Measurements from ENCODE around the gene NELL2. TPM values are rescaled to one million over a fixed set of nuclear protein-coding genes. Genes with fewer than 3 reads are reported as not detected.

NELL2 gene
- total and polyA plus RNA-seq, 7 donors = 0.17 to 1.8 (median 0.30) TPM; not detected in 3

- 47 to 72% (median 57%) methylated on average over 3 of the region's 3 CpGs for WGBS, 3 donors
- DNase-seq = no peak
- no peak for TF ChIP-seq CTCF (IDR thresholded peaks at IDR 0.05)
- H3K27me3 ChIP-seq (ENCODE audit: insufficient read depth in 3 of 3, low read length in 2 of 3) = no peaks in the 10 kb centered on the region
- H3K9me3 ChIP-seq = no peaks in the 10 kb centered on the region
- peak in 2 of 4 donors; percentile 69 to 70 for ATAC-seq
- H3K27ac ChIP-seq = no peak overlapping the region
- H3K36me3 ChIP-seq (ENCODE audit: insufficient read depth in 1 of 2, low read depth in 1 of 2) = no peaks in the 10 kb centered on the region
- H3K4me1 ChIP-seq = no peaks in the 10 kb centered on the region
- intact Hi-C loops (cut with DNase I) = no loop called here
- H3K4me3 ChIP-seq = no peak overlapping the region
Observed at GRCh38 chr12:44573723-44574122, 302.4 kb downstream of the NELL2 start.

GRCh38 chr12:44571006-44571550 is 305.0 kb downstream of the NELL2 start:
- 77% methylated on average over 2 of the region's 2 CpGs for WGBS, 3 donors
- ATAC-seq (no peak), DNase-seq (no peak)
- TF ChIP-seq CTCF (IDR thresholded peaks at IDR 0.05) = no peak
- Histone ChIP-seq H3K4me3 (no peak overlapping the region), H3K9me3 (no peaks in the 10 kb centered on the region), H3K27me3 (ENCODE audit: insufficient read depth in 3 of 3, low read length in 2 of 3) (no peaks in the 10 kb centered on the region), H3K27ac (no peak overlapping the region), H3K4me1 (no peaks in the 10 kb centered on the region), H3K36me3 (ENCODE audit: insufficient read depth in 1 of 2, low read depth in 1 of 2) (no peaks in the 10 kb centered on the region)
- intact Hi-C loops (cut with DNase I) = no loop called here

DNA sequence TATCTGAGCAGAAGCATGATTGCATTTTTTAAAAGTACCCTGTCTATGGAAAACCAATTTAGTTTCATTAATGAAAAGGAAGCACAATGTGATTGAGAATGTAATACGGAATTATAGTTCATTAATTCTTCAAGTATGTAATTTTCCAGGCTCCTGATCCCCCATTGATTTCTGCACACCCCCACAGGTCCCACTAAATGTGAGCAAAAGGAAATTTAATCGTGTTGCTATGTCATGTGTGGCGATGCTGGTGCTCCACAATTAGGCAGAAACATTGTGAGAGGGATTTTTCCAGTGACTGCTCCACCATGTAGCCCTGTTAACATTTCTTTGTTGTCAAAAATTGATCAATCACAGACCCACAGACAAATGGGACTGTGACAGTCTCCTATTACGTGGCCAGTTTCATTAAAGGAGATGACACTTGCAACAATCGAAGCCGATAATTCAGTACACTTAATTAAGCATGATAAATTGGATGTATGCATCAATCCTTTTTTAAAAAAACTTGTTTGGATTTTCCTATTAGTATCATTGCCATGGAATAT is 306.0 kb downstream of the NELL2 start:
- ATAC-seq (no peak), DNase-seq (no peak)
- Histone ChIP-seq H3K9me3 (no peaks in the 10 kb centered on the region), H3K4me1 (no peaks in the 10 kb centered on the region), H3K27me3 (ENCODE audit: insufficient read depth in 3 of 3, low read length in 2 of 3) (no peaks in the 10 kb centered on the region), H3K4me3 (no peak overlapping the region), H3K36me3 (ENCODE audit: insufficient read depth in 1 of 2, low read depth in 1 of 2) (no peaks in the 10 kb centered on the region), H3K27ac (no peak overlapping the region)
- intact Hi-C loops (cut with DNase I) = no loop called here
- 73 to 85% (median 79%) methylated on average over 6 of the region's 6 CpGs for WGBS, 3 donors
- TF ChIP-seq CTCF (IDR thresholded peaks at IDR 0.05) = no peak

GRCh38 chr12:44565163-44565562 is 311.0 kb downstream of the NELL2 start:
- intact Hi-C loops (cut with DNase I) = no loop called here
- Histone ChIP-seq H3K27me3 (ENCODE audit: insufficient read depth in 3 of 3, low read length in 2 of 3) (no peaks in the 10 kb centered on the region), H3K36me3 (ENCODE audit: insufficient read depth in 1 of 2, low read depth in 1 of 2) (no peaks in the 10 kb centered on the region), H3K4me1 (no peaks in the 10 kb centered on the region), H3K27ac (no peak overlapping the region), H3K4me3 (no peak overlapping the region), H3K9me3 (no peaks in the 10 kb centered on the region)
- ATAC-seq = no peak
- 88 to 94% (median 92%) methylated on average over 5 of the region's 5 CpGs for WGBS, 3 donors
- DNase-seq = no peak
- no peak for TF ChIP-seq CTCF (IDR thresholded peaks at IDR 0.05)

DNA sequence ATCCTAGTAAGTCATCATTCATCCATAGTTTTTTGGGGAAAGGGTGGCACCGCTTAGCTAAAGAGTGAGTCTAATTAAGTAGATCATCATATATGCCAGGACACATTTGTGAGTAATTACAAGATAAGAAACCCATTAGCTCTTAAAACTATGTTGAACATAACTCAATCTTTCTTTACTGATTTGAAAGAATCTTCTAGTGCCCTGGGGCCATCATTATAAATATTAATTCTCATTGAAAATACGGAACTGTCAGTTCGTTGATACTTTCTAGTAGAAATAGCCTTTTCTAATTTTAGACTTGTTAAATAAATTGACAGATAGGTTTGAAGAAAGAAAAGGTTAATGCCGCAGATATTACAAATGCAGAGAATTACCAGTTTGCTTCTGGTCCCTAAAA is 312.6 kb downstream of the NELL2 start:
- H3K4me3 ChIP-seq = no peak overlapping the region
- no peak overlapping the region for H3K27ac ChIP-seq
- H3K4me1 ChIP-seq = no peaks in the 10 kb centered on the region
- intact Hi-C loops (cut with DNase I) = no loop called here
- ATAC-seq (no peak), DNase-seq (no peak)
- H3K36me3 ChIP-seq (ENCODE audit: insufficient read depth in 1 of 2, low read depth in 1 of 2) = no peaks in the 10 kb centered on the region
- no peak for TF ChIP-seq CTCF (IDR thresholded peaks at IDR 0.05)
- no peaks in the 10 kb centered on the region for H3K9me3 ChIP-seq
- no peaks in the 10 kb centered on the region for H3K27me3 ChIP-seq (ENCODE audit: insufficient read depth in 3 of 3, low read length in 2 of 3)
- 90 to 93% (median 92%) methylated on average over 4 of the region's 4 CpGs for WGBS, 3 donors
